Dedifferentiated amniotic fluid mesenchymal stem cell (primary cell): Measurements from ENCODE around the gene SNRK.

Experiments used
- DNase-seq: peaks from one replicate; pipeline ENCODE4 v3.0.0-alpha.2; 2016; ENCODE audit errors: extremely low spot score

Gene SNRK

GRCh38 chr3:43309372-43310305 is 23.3 kb downstream of the SNRK start:
- no peak for DNase-seq

GRCh38 chr3:43316783-43317460 is 30.6 kb downstream of the SNRK start:
- no peak for DNase-seq

- DNase-seq, result no peak
Observed at GRCh38 chr3:43317461-43318316, 31.3 kb downstream of the SNRK start.

DNA sequence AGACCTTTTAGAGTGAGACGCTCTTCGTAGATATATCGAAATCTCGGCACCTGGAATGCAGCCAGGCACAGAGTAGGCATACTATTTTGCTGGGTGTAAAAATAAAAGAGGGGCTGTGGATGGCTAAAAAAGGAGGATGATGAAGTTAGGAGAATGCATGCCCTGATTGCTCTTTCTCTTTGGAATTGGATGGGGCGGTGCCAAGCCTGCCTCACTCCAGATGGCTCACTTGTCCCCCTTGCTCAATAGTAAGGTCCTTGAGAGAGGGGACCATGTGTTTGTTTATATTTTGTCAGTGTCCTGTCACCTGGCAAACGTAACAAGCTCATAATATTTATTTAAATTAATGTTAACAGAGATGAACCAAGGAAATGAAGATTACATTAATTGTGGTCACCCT is 33.0 kb downstream of the SNRK start:
- DNase-seq, result no peak

DNA sequence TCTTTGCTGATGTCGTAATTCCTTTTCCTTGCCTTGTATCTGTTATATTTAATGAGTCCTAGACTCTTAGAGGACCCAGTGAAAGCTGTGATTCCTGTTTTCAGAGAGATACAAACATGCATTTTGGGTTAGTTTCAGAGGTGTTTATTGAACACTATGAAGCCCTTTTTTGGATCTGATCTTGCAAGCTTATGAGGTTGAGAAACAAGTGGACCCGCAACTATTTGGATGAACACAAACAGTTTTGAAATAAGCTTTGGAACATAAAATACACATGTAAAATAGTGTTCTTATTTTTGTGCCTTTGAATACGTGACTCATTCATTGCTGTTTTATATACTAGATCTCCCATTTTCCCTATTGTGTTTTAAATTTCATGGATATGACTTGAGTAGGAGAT is 33.5 kb downstream of the SNRK start:
- DNase-seq, result no peak

DNA sequence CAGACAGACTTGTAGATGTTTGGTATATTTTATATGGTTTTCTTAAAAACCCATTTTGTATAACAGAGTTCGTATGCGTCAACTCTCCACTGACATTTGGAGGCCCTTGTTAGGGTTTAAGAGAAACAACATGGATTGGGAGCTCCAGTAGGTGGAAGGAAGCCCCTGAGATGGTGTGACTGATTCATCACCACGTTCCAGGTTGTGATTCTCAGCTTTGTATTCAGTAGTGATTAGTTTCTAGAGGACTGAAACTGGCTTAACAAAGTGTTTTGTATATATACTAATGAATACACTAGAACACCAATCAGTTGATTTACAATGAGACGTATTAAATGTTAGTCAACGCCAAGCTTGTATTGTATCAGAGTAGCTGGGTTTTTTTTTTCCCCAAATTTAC is 33.9 kb downstream of the SNRK start:
- DNase-seq, result no peak

GRCh38 chr3:43323541-43323940 is 37.2 kb downstream of the SNRK start:
- no peak for DNase-seq

DNA sequence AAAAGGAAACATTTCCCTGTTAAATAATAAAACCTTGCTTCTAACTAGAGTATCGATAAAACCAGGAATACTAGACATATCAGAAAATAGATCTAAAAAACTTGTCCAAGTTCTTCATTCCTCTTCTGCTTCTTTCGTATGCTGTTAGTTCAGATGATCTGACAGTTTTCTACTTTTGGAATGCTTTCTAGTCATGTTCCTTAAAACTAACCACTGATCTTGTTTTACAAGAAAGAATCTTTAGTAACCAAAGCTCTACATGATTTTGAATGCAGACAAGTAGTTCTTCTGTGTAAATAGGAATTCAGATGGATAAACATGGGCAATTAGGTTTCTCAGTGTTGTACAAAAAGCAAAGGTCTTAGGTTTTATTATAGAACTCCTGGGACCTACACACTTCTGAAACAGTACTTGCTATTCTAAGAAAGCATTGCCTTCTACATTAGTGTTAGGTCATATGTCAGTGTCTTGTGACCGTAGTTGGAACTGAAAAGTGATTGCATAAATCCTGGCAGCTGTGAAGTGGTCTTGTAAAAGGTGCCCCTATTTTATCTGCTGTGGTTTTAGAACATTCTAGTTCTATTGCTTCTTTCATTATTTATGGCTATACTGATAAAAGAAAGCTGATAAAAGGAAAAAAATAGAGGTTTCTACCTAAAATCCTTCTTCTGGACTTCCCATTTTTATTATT is 40.7 kb downstream of the SNRK start:
- DNase-seq, result no peak

- no peak for DNase-seq
Observed at GRCh38 chr3:43327582-43327979, 41.2 kb downstream of the SNRK start.

- no peak for DNase-seq
Observed at GRCh38 chr3:43328653-43329052, 42.3 kb downstream of the SNRK start.

DNA sequence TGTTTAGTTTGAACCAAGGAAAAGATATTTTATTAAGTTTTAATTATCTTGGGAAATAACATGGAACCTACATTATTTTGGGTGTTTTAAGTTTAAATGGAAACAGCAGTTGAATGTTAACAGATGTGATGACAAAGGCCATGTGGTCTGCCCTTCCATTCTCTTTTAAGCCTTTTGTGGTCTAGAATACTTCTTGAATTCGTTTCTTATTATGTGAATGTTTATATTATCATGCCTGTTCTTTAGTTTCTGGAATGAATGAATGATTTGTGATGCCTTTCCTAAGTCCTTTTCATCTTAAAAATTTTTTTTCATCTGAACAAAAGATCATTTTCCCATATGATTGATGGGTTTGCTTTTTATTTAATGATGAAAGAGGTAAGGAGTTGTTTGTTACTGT is 44.6 kb downstream of the SNRK start:
- DNase-seq, result peak; percentile 30

GRCh38 chr3:43331381-43331780 is 45.0 kb downstream of the SNRK start:
- DNase-seq, result no peak

DNA sequence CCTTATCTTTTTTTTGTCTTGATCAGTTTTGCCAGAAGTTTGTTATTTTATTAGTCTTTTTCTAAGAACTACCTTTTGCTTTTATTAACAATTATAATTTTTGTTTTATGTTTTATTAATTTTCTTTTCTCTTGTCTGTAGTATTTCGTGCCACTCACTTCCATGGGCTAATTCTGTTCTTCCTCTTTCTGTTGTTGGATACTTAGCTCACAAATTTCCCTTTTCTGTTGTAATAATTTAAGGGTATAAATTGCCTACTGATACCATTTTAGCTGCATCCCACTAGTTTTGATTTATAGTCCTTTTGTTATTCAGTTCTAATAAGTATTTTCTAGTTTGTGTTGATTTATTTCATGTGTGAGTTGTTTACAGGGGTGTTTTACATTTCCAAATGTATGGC is 48.6 kb downstream of the SNRK start:
- DNase-seq, result no peak

GRCh38 chr3:43335799-43336198 is 49.5 kb downstream of the SNRK start:
- DNase-seq, result no peak

DNA sequence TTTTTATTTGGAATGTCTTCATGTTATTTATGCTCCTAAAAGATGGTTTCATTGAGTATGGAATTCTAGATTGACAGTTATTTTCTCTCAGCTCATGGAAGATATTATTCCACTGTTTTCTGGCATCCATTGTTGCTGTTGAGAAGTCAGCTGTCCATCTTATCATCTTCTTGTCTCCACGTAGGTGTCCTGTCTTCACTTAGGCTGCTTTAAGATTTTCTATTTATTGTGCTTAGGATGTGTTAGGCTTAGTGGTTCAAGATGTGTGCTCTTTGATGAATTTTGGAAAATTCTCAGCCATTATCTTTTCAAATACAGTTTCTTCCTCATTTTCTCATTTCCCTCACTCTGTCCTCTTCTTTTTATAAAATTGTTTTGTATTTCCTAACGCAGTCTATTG is 52.0 kb downstream of the SNRK start:
- DNase-seq, result no peak

DNA sequence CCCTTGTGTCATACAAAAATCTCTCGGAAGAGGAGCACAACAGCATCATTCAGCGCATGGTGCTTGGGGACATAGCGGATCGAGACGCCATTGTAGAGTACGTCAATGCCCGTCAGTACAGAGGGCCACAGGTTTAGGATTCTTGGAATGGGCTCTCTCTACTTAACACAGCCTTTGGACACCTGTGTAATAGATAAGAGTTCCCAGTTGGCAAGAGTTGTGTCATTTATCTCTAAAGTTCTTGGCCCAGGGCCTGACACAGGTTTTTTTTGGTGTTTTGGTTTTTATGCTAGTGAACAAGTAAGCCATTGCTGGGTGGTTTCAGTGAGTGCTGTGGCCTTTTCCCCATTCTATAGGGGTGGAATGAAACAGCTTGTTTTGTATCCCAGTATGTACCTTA is 54.1 kb downstream of the SNRK start:
- DNase-seq, result no peak

- DNase-seq, result no peak
Observed at GRCh38 chr3:43341788-43342187, 55.4 kb downstream of the SNRK start.

GRCh38 chr3:43343185-43343584 is 56.8 kb downstream of the SNRK start:
- DNase-seq, result no peak

- DNase-seq, result no peak
Observed at GRCh38 chr3:43343815-43344214, 57.5 kb downstream of the SNRK start.

DNA sequence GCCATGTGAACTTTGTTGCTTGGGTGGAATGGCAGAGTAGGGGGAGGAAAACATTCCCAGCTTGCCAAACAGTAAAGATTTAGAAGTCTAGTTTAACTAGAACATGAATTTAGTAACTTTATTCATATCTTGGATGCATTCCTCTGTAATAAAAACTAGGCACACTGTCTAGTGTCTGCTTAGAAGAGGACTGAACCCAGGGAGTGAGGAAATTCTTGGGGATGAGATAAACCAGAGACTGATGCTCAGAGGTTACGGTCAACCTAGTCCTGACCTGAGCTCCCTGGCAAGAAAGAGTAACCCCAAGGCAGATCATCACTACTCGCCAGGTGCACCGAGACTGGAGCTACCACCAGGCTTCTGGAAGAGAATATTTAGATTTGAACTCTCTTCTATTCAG is 58.2 kb downstream of the SNRK start:
- DNase-seq, result no peak

GRCh38 chr3:43345246-43345645 is 58.9 kb downstream of the SNRK start:
- DNase-seq, result no peak

GRCh38 chr3:43345877-43346276 is 59.5 kb downstream of the SNRK start:
- no peak for DNase-seq
